OCI-LY7 (cell line): ENCODE measurements around the gene DGKB. TPM values are rescaled to one million over a fixed set of nuclear protein-coding genes. Genes with fewer than 3 reads are reported as not detected.

Source experiments
- BruUV-seq: library from RNA; stranded (reverse); fragments of 400-500 nt; replicated peaks from 2 replicates; lab custom pipeline; 2021; lab: Mats Ljungman, UMichigan
- CTCF ChIA-PET: fragments of 300-600 bp; sonication (Branson Sonifier 250); formaldehyde crosslinking; loops from one replicate; lab custom pipeline; 2022; ENCODE audit warnings: antibody characterized with exemption; ENCODE audit not compliant: unreplicated experiment; lab: Charles Lee
- POLR2A ChIA-PET: fragments of 300-600 bp; sonication (Branson Sonifier 250); formaldehyde crosslinking; loops from one replicate; lab custom pipeline; 2022; ENCODE audit warnings: antibody characterized with exemption; lab: Charles Lee
- DNase-seq: peaks from one replicate; pipeline ENCODE4 v3.0.0-alpha.2; 2015; ENCODE audit warnings: low spot score
- H2AFZ ChIP-seq: fragments of 200-600 bp; sonication (generic), shearing (Covaris generic); 2 replicates; pipeline ENCODE4 v1.6.1; 2014; ENCODE audit warnings: mild to moderate bottlenecking, antibody characterized with exemption, low read length, moderate library complexity
- H3K27ac ChIP-seq: fragments of 200-600 bp; sonication (generic); 2 replicates; pipeline ENCODE4 v1.5.1; 2014; ENCODE audit warnings: mixed run types, low read depth, mild to moderate bottlenecking, moderate library complexity, low read length, inconsistent platforms; ENCODE audit not compliant: poor library complexity, severe bottlenecking
- H3K36me3 ChIP-seq: fragments of 200-600 bp; sonication (generic); 2 replicates; pipeline ENCODE4 v1.6.1; 2014; ENCODE audit warnings: mild to moderate bottlenecking, antibody characterized with exemption, low read length, moderate library complexity, mixed read lengths; ENCODE audit not compliant: insufficient read depth
- H3K4me1 ChIP-seq: fragments of 200-600 bp; sonication (generic); 2 replicates; pipeline ENCODE4 v1.5.1; 2014; ENCODE audit warnings: mild to moderate bottlenecking, low read length; ENCODE audit not compliant: insufficient read depth, poor library complexity, severe bottlenecking
- H3K4me2 ChIP-seq: fragments of 200-600 bp; sonication (generic); 2 replicates; pipeline ENCODE4 v1.6.1; 2014; ENCODE audit warnings: mild to moderate bottlenecking, low read length
- H3K4me3 ChIP-seq: fragments of 200-600 bp; sonication (generic); 2 replicates; pipeline ENCODE4 v1.5.1; 2014; ENCODE audit warnings: mild to moderate bottlenecking, low read depth, low read length; ENCODE audit not compliant: poor library complexity, severe bottlenecking
- H3K79me2 ChIP-seq: fragments of 200-600 bp; sonication (generic); 2 replicates; pipeline ENCODE4 v1.6.1; 2016; ENCODE audit warnings: low read depth, mild to moderate bottlenecking, low read length, moderate library complexity, mixed read lengths; ENCODE audit not compliant: insufficient read depth
- H3K9me2 ChIP-seq: fragments of 200-600 bp; sonication (generic); 2 replicates; pipeline ENCODE4 v1.6.1; 2016; ENCODE audit warnings: mild to moderate bottlenecking, low read length, mixed read lengths; ENCODE audit not compliant: insufficient read depth
- H3K9me3 ChIP-seq: fragments of 200-600 bp; sonication (generic); 2 replicates; pipeline ENCODE4 v1.6.1; 2014; ENCODE audit warnings: mild to moderate bottlenecking, mixed run types, low read length, mixed read lengths
- H4K20me1 ChIP-seq: fragments of 200-600 bp; sonication (generic); 2 replicates; pipeline ENCODE4 v1.6.1; 2014; ENCODE audit warnings: mild to moderate bottlenecking, antibody characterized with exemption, low read length, moderate library complexity, mixed read lengths; ENCODE audit not compliant: insufficient read depth
- EZH2phosphoT487 ChIP-seq: fragments of 200-600 bp; sonication (generic); IDR thresholded peaks from 2 replicates; pipeline ENCODE4 v1.6.1; 2018; ENCODE audit warnings: low read depth, borderline replicate concordance, mild to moderate bottlenecking, mixed run types, antibody characterized with exemption, low read length, moderate library complexity, mixed read lengths
- intact Hi-C: fragments of 100-400 bp; cut with micrococcal nuclease; formaldehyde crosslinking; loops from one replicate; pipeline ENCODE4 v1.10.0; 2022; ENCODE audit not compliant: unreplicated experiment
- total RNA-seq, 2 experiments: library from RNA; depleted of rRNA in 1 of 2; stranded (reverse); fragments of >200 nt in 1 of 2; shearing (Covaris generic) in 1 of 2; gene quantifications; 2 replicates each; pipeline ENCODE4 v1.2.3, GENCODE V29; 2014 to 2022
- TF ChIP-seq, protein P1 (sequence below): fragments of 200-600 bp; sonication (generic); conservative IDR thresholded peaks from 2 replicates; pipeline ENCODE4 v1.5.1; 2014; ENCODE audit warnings: mild to moderate bottlenecking, antibody characterized with exemption, low read length, moderate library complexity, mixed read lengths

DGKB gene
- total RNA-seq, 2 experiments from 2014 or later: not detected

DNA sequence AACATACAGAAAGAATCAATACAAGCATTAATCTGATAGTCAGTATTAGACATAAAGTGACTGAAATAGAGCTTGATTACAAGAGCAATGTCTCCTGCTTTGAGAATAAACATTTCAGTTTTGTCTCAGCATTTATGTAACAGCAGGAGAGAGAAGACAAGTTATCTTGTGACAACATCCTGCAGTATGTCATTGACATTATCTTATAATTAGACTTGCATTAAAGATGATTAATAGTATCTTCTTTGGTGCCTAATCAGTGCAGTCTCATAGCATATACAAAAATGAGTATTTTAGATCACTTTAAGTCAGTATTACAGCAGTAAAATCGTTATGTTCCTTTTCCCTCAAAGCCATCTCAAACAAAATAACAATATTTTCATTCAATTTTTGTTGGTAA lies 477.0 kb downstream of the DGKB start:
- H3K4me1 ChIP-seq: no peaks in the 10 kb centered on the region
- CTCF ChIA-PET: no interaction called here
- POLR2A ChIA-PET: interaction anchor here (0.6 to 0.9 kb wide), 2 partner anchors 20 to 100 kb away, joined by 3 read pairs; no protein-coding TSS in a partner anchor
- no peak overlapping the region for H3K4me2 ChIP-seq
- no peak for DNase-seq
- H4K20me1 ChIP-seq: no peaks in the 10 kb centered on the region
- H3K79me2 ChIP-seq: no peaks in the 10 kb centered on the region
- no TSS peak for BruUV-seq
- intact Hi-C loops: no loop called here
- no peak overlapping the region for H3K27ac ChIP-seq
- TF ChIP-seq, protein P1, sequence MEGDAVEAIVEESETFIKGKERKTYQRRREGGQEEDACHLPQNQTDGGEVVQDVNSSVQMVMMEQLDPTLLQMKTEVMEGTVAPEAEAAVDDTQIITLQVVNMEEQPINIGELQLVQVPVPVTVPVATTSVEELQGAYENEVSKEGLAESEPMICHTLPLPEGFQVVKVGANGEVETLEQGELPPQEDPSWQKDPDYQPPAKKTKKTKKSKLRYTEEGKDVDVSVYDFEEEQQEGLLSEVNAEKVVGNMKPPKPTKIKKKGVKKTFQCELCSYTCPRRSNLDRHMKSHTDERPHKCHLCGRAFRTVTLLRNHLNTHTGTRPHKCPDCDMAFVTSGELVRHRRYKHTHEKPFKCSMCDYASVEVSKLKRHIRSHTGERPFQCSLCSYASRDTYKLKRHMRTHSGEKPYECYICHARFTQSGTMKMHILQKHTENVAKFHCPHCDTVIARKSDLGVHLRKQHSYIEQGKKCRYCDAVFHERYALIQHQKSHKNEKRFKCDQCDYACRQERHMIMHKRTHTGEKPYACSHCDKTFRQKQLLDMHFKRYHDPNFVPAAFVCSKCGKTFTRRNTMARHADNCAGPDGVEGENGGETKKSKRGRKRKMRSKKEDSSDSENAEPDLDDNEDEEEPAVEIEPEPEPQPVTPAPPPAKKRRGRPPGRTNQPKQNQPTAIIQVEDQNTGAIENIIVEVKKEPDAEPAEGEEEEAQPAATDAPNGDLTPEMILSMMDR: no peak
- no peak for TF ChIP-seq EZH2phosphoT487
- H3K9me3 ChIP-seq: no peaks in the 10 kb centered on the region
- no peak overlapping the region for H2AFZ ChIP-seq
- H3K36me3 ChIP-seq: no peaks in the 10 kb centered on the region
- no peaks in the 10 kb centered on the region for H3K9me2 ChIP-seq
- H3K4me3 ChIP-seq: no peak overlapping the region

DNA sequence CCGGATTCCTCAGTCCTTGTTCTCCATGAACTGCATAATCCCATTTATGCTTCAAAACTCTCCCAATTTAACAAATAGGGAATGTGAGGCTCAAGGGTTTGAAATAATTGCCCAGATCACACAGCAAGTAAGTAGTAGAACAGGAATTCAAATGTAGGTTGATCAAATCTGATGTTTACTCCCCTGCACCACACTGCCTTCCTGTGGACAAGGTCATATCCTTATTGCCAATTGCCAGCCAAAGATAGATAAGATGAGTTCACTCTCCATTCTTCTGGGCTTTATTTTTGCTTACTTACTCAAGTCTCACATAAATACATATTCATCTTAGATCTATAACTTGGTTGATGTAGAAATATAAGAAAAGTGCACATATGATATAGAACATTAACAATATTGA lies 477.9 kb downstream of the DGKB start:
- TF ChIP-seq, protein P1: no peak
- TF ChIP-seq EZH2phosphoT487: no peak
- no peak for DNase-seq
- no peak overlapping the region for H3K4me2 ChIP-seq
- no peaks in the 10 kb centered on the region for H4K20me1 ChIP-seq
- intact Hi-C loops: no loop called here
- no peaks in the 10 kb centered on the region for H3K9me3 ChIP-seq
- no TSS peak for BruUV-seq
- H2AFZ ChIP-seq: no peak overlapping the region
- H3K4me3 ChIP-seq: no peak overlapping the region
- no peaks in the 10 kb centered on the region for H3K9me2 ChIP-seq
- no peaks in the 10 kb centered on the region for H3K36me3 ChIP-seq
- CTCF ChIA-PET: no interaction called here
- H3K27ac ChIP-seq: no peak overlapping the region
- no peaks in the 10 kb centered on the region for H3K79me2 ChIP-seq
- POLR2A ChIA-PET: no interaction called here
- no peaks in the 10 kb centered on the region for H3K4me1 ChIP-seq

DNA sequence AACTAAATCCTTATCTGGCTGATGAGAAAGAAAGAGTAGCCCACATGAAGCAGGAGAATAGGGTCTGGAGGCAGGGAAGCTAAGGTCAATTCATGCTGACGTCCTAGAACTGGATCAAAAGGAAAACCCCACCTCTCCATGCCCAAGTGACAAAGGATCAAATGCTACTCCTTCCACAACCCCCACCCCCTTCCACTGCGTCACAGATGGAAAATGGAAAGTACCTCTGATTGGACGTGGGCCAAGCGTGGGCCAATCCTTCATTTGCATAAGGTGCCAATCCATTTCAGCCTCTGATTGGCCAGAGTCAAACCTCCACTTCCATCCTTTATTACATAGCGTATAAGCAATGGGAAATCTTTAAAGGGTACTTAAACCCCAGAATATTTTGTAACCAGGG lies 481.8 kb downstream of the DGKB start:
- Histone ChIP-seq H3K79me2 (no peaks in the 10 kb centered on the region), H3K36me3 (no peaks in the 10 kb centered on the region), H2AFZ (no peak overlapping the region), H3K4me1 (no peaks in the 10 kb centered on the region), H3K4me3 (no peak overlapping the region), H3K9me3 (no peaks in the 10 kb centered on the region), H3K9me2 (no peaks in the 10 kb centered on the region), H3K27ac (no peak overlapping the region), H4K20me1 (no peaks in the 10 kb centered on the region), H3K4me2 (no peak overlapping the region)
- DNase-seq: no peak
- TF ChIP-seq EZH2phosphoT487: no peak
- TF ChIP-seq, protein P1: no peak
- ChIA-PET CTCF (no interaction called here), POLR2A (no interaction called here)
- BruUV-seq: no TSS peak
- intact Hi-C loops: no loop called here
